SK-N-SH treated with all-trans-retinoic acid at 6 μM for 48 hours (cell line): ENCODE measurements around the gene TIMM10.

ENCODE experiments used
- ARNTL ChIP-seq: fragments of 450-650 bp; formaldehyde crosslinking; IDR thresholded peaks from 2 replicates; pipeline ENCODE4 v1.5.0; 2020; ENCODE audit warnings: low read depth, mild to moderate bottlenecking, moderate library complexity, borderline replicate concordance
- BACH2 ChIP-seq: fragments of 250-450 bp; sonication (Bioruptor Pico); IDR thresholded peaks from 2 replicates; pipeline ENCODE4 v1.9.0; 2021; ENCODE audit warnings: mild to moderate bottlenecking, borderline replicate concordance
- CSDC2 ChIP-seq: fragments of 250-450 bp; sonication (Bioruptor Pico); IDR thresholded peaks from 2 replicates; pipeline ENCODE4 v1.5.0; 2020; ENCODE audit warnings: mild to moderate bottlenecking, moderate library complexity
- GLIS3 ChIP-seq: fragments of 250-450 bp; sonication (Bioruptor Pico); IDR thresholded peaks from 2 replicates; pipeline ENCODE4 v1.5.0; 2020; ENCODE audit warnings: mild to moderate bottlenecking, moderate library complexity
- SNAI2 ChIP-seq: fragments of 250-450 bp; sonication (Bioruptor Pico); IDR thresholded peaks from 2 replicates; pipeline ENCODE4 v1.5.0; 2020; ENCODE audit warnings: mild to moderate bottlenecking, moderate library complexity
- TOX ChIP-seq: fragments of 250-450 bp; sonication (Bioruptor Pico); IDR thresholded peaks from 2 replicates; pipeline ENCODE4 v1.8.0; 2021; ENCODE audit warnings: mild to moderate bottlenecking, moderate library complexity, borderline replicate concordance
- ZFP3 ChIP-seq: fragments of 250-450 bp; sonication (Bioruptor Pico); IDR thresholded peaks from 2 replicates; pipeline ENCODE4 v1.5.0; 2020; ENCODE audit warnings: mild to moderate bottlenecking, moderate library complexity
- ZFP30 ChIP-seq: fragments of 450-650 bp; formaldehyde crosslinking; IDR thresholded peaks from 2 replicates; pipeline ENCODE4 v1.5.0; 2022; ENCODE audit warnings: mild to moderate bottlenecking, moderate library complexity
- ZNF70 ChIP-seq: fragments of 450-650 bp; formaldehyde crosslinking; IDR thresholded peaks from 2 replicates; pipeline ENCODE4 v1.5.0; 2020; ENCODE audit warnings: mild to moderate bottlenecking, moderate library complexity
- TF ChIP-seq, protein P1 (sequence below): fragments of 250-450 bp; sonication (Bioruptor Pico); IDR thresholded peaks from 2 replicates; pipeline ENCODE4 v1.8.0; 2020; ENCODE audit warnings: mild to moderate bottlenecking, moderate library complexity, borderline replicate concordance

DNA sequence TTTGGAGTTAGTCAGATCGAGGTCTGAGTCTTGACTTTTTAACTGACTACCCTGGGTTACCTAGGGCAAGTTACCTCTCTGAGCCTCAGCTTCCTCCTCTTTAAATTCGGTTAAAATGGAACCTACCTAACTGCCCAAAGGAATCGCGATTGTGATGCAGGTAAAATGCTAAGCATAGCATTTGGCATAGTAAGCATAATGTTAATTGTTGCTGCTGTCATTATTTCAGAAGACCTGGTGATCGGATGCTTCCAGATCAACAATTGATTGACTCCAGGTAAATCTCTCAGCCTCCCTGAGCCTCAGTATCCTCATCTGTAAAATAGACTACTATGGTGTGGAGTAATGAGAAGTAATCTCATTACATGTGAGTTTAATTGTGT, 14.5 kb downstream of the TIMM10 start:
- TF ChIP-seq ZNF70 (no peak), CSDC2 (no peak), ZFP30 (CRISPR knock-in tag) (no peak), SNAI2 (CRISPR knock-in tag) (no peak), ARNTL (CRISPR knock-in tag) (no peak), ZFP3 (CRISPR knock-in tag) (no peak), GLIS3 (CRISPR knock-in tag) (no peak), BACH2 (CRISPR knock-in tag) (no peak), TOX (CRISPR knock-in tag) (no peak)
- TF ChIP-seq, protein P1, sequence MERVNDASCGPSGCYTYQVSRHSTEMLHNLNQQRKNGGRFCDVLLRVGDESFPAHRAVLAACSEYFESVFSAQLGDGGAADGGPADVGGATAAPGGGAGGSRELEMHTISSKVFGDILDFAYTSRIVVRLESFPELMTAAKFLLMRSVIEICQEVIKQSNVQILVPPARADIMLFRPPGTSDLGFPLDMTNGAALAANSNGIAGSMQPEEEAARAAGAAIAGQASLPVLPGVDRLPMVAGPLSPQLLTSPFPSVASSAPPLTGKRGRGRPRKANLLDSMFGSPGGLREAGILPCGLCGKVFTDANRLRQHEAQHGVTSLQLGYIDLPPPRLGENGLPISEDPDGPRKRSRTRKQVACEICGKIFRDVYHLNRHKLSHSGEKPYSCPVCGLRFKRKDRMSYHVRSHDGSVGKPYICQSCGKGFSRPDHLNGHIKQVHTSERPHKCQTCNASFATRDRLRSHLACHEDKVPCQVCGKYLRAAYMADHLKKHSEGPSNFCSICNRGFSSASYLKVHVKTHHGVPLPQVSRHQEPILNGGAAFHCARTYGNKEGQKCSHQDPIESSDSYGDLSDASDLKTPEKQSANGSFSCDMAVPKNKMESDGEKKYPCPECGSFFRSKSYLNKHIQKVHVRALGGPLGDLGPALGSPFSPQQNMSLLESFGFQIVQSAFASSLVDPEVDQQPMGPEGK (CRISPR knock-in tag): no peak
